ENCODE data around the gene CAMK4.

The CAMK4 gene

DNA sequence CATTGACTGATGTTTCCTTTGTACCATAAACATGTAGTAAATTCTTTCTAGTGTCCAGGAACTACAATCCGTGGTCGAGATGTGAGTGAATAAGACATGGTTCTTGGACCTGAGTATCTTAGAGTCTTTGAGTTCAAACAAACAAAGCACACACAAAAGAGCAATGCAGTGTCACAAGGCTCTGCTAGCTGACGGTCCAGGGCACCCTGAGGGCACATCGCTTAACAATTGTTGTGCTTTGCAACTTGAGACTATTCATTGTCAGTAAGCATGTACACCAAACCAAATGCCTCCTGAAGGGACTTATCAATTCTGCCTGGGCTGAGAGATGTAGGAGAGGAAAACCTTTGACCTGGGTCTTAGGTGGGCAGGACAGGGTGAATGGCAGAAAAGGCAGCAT lies 84.8 kb downstream of the CAMK4 start:
- Histone ChIP-seq H4K20me1 (ENCODE audit: control insufficient read depth, insufficient read depth, low read depth, low read length) (no peaks in the 10 kb centered on the region), H3K36me3 (ENCODE audit: control insufficient read depth, low read length) (no peaks in the 10 kb centered on the region), H3K27ac (ENCODE audit: low read depth, low read length) (no peak overlapping the region), H3K9me2 (replicated peaks; ENCODE audit: control insufficient read depth, low read length) (no peaks in the 10 kb centered on the region), H3K4me1 (ENCODE audit: control insufficient read depth, low read length) (no peaks in the 10 kb centered on the region), H3K4me2 (ENCODE audit: low read length) (no peak overlapping the region), H3K4me3 (ENCODE audit: low read length) (no peak overlapping the region), H3K27me3 (ENCODE audit: control insufficient read depth, low read length) (no peaks in the 10 kb centered on the region), H3K9me3 (ENCODE audit: control insufficient read depth, insufficient read depth, low read length) (no peaks in the 10 kb centered on the region), H3K79me2 (ENCODE audit: control insufficient read depth, low read length) (no peaks in the 10 kb centered on the region), H3F3A (ENCODE audit: control insufficient read depth, insufficient read depth) (0 out of 2 replicates have a peak, but pooled peaks cover 3% of the 10 kb centered on the region)
- TF ChIP-seq, protein P1, sequence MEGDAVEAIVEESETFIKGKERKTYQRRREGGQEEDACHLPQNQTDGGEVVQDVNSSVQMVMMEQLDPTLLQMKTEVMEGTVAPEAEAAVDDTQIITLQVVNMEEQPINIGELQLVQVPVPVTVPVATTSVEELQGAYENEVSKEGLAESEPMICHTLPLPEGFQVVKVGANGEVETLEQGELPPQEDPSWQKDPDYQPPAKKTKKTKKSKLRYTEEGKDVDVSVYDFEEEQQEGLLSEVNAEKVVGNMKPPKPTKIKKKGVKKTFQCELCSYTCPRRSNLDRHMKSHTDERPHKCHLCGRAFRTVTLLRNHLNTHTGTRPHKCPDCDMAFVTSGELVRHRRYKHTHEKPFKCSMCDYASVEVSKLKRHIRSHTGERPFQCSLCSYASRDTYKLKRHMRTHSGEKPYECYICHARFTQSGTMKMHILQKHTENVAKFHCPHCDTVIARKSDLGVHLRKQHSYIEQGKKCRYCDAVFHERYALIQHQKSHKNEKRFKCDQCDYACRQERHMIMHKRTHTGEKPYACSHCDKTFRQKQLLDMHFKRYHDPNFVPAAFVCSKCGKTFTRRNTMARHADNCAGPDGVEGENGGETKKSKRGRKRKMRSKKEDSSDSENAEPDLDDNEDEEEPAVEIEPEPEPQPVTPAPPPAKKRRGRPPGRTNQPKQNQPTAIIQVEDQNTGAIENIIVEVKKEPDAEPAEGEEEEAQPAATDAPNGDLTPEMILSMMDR (IDR thresholded peaks at IDR 0.05; ENCODE audit: low read depth, low read length, poor library complexity, severe bottlenecking) = no peak
- TF ChIP-seq EZH2phosphoT487 (IDR thresholded peaks at IDR 0.05; ENCODE audit: borderline replicate concordance, low read length) = no peak

DNA sequence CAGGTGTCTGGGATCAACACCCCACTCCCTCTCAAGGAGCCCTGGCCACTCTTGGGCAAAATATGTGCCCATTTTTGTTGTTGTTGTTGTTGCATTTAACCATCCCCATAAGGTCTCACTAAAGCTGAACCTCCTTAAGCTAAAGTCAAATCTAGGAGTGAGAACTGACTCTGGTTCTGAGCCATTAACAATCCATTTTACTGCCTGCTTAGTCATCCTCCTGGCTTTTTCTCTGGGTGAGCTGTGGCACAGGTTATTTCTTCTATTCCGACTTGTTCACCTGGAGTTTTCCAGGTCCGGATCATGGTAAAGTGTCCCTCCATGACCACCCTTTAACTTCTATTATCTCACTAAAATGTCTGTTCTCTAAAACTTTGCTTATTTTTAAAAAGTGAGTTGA lies 85.2 kb downstream of the CAMK4 start:
- no peaks in the 10 kb centered on the region for H3K27me3 ChIP-seq (ENCODE audit: control insufficient read depth, low read length)
- no peaks in the 10 kb centered on the region for H3K4me1 ChIP-seq (ENCODE audit: control insufficient read depth, low read length)
- no peak overlapping the region for H3K4me2 ChIP-seq (ENCODE audit: low read length)
- H3K79me2 ChIP-seq (ENCODE audit: control insufficient read depth, low read length) = no peaks in the 10 kb centered on the region
- H3K4me3 ChIP-seq (ENCODE audit: low read length) = no peak overlapping the region
- TF ChIP-seq, protein P1 (IDR thresholded peaks at IDR 0.05; ENCODE audit: low read depth, low read length, poor library complexity, severe bottlenecking) = no peak
- no peak for TF ChIP-seq EZH2phosphoT487 (IDR thresholded peaks at IDR 0.05; ENCODE audit: borderline replicate concordance, low read length)
- H4K20me1 ChIP-seq (ENCODE audit: control insufficient read depth, insufficient read depth, low read depth, low read length) = no peaks in the 10 kb centered on the region
- H3K36me3 ChIP-seq (ENCODE audit: control insufficient read depth, low read length) = no peaks in the 10 kb centered on the region
- H3K9me3 ChIP-seq (ENCODE audit: control insufficient read depth, insufficient read depth, low read length) = no peaks in the 10 kb centered on the region
- no peak overlapping the region for H3K27ac ChIP-seq (ENCODE audit: low read depth, low read length)
- H3K9me2 ChIP-seq (replicated peaks; ENCODE audit: control insufficient read depth, low read length) = no peaks in the 10 kb centered on the region
- 0 out of 2 replicates have a peak, but pooled peaks cover 3% of the 10 kb centered on the region for H3F3A ChIP-seq (ENCODE audit: control insufficient read depth, insufficient read depth)

DNA sequence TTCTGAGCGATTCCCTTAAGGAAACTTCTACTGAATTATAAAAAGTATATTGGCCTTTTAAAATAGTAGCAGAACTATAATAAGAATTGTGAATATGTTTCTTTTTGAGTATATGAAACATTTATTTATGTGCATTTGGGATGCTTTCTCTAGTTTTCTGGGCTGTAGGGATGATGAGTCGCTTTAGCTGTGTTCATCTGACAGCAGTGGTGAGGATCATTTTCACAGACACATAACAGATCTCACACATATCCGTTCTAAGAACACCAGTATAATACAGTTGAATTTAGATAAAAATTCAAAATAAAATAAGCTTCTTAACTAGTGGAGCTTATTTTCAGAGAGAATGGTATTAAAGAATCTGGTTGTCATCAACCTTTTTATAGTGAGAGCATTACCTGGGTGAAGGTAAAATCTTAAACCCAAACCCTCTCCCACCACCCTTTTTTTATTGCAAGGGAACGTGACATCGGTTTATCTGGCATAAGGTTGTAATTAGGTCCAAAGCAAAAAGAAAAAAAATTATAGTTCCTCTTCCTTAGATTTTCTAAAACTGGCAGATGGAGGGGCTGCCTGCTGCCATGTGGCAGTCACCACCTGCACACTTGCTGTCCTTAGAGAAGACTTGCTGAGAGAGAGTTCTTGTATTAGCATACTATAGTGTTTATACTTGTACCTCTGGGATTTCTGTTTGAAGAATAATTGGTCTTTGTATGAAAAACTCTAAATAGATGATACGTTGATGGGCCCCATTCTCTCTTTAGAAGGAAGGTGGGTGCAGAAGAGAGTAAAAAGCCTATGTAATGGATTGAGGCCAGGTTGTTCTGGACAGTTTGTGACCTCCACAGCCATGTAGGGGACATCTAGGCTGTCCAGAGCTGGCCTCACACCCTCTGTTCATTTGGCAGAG lies 86.8 kb downstream of the CAMK4 start:
- no peak overlapping the region for H3K4me2 ChIP-seq (ENCODE audit: low read length)
- no peaks in the 10 kb centered on the region for H3K4me1 ChIP-seq (ENCODE audit: control insufficient read depth, low read length)
- H3K4me3 ChIP-seq (ENCODE audit: low read length) = no peak overlapping the region
- no peaks in the 10 kb centered on the region for H3K27me3 ChIP-seq (ENCODE audit: control insufficient read depth, low read length)
- H3F3A ChIP-seq (ENCODE audit: control insufficient read depth, insufficient read depth) = 0 out of 2 replicates have a peak, but pooled peaks cover 3% of the 10 kb centered on the region
- no peak overlapping the region for H3K27ac ChIP-seq (ENCODE audit: low read depth, low read length)
- no peak for TF ChIP-seq EZH2phosphoT487 (IDR thresholded peaks at IDR 0.05; ENCODE audit: borderline replicate concordance, low read length)
- TF ChIP-seq, protein P1 (IDR thresholded peaks at IDR 0.05; ENCODE audit: low read depth, low read length, poor library complexity, severe bottlenecking) = no peak
- no peaks in the 10 kb centered on the region for H3K9me3 ChIP-seq (ENCODE audit: control insufficient read depth, insufficient read depth, low read length)
- no peaks in the 10 kb centered on the region for H3K79me2 ChIP-seq (ENCODE audit: control insufficient read depth, low read length)
- H4K20me1 ChIP-seq (ENCODE audit: control insufficient read depth, insufficient read depth, low read depth, low read length) = no peaks in the 10 kb centered on the region
- no peaks in the 10 kb centered on the region for H3K36me3 ChIP-seq (ENCODE audit: control insufficient read depth, low read length)
- H3K9me2 ChIP-seq (replicated peaks; ENCODE audit: control insufficient read depth, low read length) = no peaks in the 10 kb centered on the region
